ENCODE measurements around the gene HPRT1.
"Not testable (repeated sequence)": the region's sequence is repeated elsewhere in the genome, so short reads cannot be mapped to it uniquely, and the experiment has no call there.

Gene HPRT1, protein sequence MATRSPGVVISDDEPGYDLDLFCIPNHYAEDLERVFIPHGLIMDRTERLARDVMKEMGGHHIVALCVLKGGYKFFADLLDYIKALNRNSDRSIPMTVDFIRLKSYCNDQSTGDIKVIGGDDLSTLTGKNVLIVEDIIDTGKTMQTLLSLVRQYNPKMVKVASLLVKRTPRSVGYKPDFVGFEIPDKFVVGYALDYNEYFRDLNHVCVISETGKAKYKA

DNA sequence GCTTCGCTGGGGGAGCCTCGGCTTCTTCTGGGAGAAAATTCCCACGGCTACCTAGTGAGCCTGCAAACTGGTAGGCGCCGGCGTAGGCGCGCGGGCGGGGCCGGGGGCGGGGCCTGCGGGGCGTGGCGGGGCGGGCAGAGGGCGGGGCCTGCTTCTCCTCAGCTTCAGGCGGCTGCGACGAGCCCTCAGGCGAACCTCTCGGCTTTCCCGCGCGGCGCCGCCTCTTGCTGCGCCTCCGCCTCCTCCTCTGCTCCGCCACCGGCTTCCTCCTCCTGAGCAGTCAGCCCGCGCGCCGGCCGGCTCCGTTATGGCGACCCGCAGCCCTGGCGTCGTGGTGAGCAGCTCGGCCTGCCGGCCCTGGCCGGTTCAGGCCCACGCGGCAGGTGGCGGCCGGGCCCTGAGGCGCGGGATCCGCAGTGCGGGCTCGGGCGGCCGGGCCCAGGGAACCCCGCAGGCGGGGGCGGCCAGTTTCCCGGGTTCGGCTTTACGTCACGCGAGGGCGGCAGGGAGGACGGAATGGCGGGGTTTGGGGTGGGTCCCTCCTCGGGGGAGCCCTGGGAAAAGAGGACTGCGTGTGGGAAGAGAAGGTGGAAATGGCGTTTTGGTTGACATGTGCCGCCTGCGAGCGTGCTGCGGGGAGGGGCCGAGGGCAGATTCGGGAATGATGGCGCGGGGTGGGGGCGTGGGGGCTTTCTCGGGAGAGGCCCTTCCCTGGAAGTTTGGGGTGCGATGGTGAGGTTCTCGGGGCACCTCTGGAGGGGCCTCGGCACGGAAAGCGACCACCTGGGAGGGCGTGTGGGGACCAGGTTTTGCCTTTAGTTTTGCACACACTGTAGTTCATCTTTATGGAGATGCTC lies at the start of gene HPRT1:
Gene HPRT1 (plus strand): TSS at position 161 of the 857 bp plus-strand sequence. CDS start 147 bp downstream, at position 308.
- peak; percentile 70 to 72 for DNase-seq

DNA sequence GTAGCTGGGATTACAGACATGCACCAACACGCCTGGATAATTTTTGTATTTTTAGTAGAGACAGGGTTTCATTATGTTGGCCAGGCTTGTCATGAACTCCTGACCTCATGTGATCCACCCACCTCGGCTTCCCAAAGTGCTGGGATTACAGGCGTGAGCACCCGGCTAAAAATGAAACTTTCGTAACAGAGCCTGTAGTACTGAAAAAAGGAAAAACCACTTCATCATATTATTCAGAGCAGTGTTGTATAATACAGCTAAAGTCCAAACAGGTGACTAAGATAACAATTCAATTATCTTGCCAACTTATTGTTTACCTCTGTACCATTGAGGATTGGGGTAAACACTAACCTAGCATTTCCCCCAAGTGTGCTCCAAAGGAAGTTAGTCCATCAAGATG lies 43.9 kb upstream of the HPRT1 start:
- DNase-seq: no peak

DNA sequence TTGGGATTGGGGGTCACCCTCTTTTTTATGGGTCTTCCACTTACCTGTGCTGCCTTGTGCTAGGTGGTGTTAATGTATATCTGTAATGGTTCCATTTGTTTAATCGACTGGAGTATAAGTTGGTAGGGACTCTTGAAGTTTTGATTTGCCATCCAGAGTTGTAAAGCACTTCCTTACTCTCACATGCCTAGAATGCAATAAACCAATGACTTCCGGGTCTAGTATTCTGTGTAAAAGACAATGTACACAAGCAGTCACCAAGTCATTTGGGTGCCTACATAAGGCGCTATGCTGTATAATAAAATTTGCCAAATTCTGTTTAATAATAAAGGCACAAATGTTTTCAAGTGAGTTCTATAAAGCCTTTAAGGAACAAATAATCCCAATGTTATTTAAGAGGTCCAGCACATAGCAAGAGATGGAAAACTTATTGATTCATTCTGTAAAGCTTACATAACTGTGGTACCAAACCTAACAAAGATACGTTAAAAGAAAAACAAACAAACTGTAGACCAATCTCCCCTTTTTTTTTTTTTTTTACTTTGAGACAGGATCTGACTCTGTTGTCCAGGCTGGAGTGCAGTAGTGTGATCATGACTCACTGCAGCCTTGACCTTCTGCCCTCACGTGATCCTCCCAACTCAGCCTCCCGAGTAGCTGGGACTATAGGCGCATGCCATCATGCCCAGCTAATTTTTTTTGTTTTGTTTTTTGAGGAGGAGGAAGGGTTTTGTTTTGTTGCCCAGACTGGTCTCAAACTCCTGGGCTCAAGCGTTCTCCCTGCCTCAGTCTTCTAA lies 41.5 kb upstream of the HPRT1 start:
- DNase-seq: no peak

DNA sequence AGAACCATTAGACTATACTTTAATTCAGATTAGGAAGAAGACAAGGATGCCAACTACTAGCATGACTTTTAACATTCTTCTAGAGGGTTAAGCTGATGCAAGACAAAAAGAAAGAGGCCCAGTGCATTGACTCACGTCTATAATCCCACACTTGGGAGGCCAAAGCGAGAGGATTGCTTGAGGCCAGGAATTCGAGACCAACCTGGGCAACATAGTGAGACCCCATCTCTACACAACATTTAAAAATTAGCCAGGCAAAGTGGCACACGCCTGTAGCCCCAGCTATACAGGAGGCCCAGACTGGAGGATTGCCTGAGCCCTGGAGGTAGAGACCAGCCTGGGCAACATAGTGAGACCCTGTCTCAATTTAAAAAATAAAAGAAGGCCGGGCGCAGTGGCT lies 40.2 kb upstream of the HPRT1 start:
- DNase-seq: no peak

DNA sequence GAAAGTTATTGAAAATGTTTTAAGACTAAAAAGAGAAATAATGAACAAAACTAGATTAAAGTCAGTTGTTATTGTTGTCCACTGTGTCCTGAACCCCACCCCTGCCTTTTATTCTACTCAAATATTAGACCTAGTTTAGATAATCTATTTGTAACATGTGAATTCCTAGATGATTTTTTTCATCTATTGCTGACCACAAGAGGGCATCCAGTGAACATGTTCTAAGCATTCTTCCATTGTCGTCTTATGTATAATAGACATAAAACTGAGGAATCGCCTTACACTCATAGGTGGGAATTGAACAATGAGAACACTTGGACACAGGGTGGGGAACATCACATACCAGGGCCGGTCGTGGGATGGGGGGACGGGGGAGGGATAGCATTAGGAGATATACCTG lies 36.4 kb upstream of the HPRT1 start:
- DNase-seq: no peak

DNA sequence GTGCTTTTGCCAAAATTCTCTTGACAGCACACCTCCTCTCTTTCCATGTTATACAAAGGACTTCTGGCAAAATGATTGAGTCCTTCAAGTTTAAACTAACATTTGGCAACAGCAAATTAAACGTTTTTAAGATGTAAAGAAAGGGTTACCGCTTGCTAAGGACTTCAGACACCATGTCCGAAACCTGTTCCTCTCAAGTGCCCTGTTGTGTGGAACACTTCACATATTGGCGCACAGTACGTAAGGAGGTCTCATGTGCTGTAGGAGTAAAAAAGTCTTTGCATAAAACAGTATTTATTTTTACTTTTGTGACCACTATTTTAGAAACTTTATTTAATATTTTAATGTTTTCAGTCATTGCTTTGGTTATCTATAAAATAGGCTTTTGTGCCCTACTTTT lies 33.7 kb upstream of the HPRT1 start:
- DNase-seq: no peak

DNA sequence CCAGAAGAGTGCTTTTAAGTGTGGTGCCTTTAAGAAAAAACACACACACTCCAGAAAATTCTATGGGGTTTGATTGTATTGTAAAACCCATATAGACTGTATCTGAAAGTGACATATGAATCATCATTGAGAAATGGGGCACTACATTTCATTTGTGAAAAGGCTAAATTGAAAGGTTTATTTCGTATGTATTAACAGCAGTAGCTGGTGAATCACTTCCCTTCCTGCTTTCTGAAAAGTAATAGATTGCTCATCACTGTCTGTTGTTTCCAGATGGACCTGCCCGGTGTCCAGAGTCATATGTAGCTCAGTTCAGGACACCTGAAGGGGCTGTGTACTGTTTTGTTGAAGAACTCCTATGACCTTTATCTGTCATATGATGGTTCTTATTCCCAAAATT lies 28.1 kb upstream of the HPRT1 start:
- no peak for DNase-seq

DNA sequence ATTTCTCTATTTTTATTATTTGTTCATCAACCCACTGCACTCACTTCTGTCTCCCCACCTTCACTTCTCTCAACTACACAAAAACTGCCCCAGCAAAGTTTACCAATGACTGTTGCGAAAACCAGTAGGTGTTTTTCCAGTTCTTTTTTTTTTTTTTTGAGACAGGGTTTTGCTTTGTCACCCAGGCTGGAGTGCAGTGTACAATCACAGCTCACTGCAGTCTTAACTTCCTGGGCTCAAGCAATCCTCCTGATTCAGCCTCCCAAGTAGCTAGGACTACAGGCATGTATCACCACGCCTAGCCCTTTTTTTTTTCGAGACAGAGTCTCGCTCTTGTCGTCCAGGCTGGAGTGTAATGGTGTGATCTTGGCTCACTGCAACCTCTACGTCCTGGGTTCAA lies 24.1 kb upstream of the HPRT1 start:
- DNase-seq: no peak

DNA sequence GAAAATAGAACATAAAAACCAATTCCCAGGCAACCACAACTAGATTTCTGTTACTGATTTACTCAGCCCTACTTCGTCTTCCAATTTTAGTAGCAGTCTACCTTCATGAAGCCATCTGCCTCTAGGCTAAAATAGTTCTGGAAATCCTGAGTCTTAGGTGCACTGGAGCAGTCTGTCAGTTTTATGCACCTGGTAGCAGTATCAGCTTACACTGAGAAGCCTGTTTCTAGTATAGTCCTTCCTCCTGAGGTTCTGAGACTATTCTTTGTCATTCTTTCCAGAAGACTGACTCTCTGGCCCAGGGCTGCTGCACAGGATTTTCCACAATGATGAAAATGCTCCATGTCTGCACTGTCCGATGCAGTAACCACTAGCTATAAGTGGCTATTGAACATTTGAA lies 16.9 kb upstream of the HPRT1 start:
- DNase-seq: no peak

DNA sequence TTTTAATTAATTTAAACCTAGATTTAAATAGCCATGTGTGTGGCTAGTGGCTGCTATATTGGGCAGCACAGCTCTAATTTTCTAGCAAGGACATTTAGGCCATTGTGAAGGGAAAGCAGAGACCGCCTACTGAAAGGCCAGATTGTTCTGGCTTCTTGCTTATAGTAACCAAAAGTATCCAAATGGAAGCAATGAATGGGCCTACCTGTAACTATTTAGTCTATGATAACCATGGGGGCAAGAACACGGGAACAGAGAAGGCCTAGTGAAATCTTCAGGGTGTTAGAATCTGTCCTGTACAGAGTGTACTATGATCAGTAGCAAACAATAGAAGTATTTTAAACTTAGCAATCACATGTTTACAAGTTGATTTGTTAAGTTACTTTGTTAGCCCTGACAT lies 16.5 kb upstream of the HPRT1 start:
- no peak for DNase-seq

DNA sequence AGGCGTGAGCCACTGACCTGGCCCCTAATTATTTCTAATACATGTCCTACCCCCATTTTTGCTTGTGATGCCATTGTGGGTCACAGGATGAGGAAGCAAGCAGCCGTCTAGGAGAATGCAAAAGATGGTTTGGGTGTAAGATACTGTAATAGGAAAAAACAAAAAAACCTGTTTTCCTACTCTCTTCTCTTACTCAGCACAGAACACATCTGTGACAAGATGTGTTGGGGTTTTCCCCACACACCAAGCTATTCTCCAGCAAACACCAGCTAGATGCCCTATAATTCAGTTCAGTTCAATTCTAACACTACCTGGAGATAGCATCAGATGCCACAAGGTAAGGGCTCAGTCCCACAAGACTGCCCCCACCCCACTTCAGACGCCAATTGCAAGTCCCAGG lies 15.3 kb upstream of the HPRT1 start:
- DNase-seq: no peak

DNA sequence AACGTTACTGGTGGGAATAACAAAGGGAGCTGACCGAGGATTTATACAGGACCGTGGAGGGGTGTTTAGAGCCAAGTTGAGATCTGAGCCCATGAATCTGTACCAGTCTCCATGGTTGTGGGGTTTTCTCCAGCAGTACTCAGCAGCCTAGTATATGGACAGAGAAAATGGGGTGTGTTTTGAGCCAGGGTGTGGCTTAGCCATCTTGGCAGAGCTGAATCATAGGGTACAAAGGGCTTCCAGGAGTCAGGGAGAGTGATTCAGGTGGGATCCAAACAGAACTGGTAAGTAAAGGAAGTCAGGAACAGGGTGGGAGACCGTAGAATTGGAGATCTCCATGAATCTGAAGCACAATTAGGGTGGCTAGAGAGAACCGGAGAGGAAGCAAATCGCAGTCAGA lies 7.4 kb upstream of the HPRT1 start:
- DNase-seq: no peak

DNA sequence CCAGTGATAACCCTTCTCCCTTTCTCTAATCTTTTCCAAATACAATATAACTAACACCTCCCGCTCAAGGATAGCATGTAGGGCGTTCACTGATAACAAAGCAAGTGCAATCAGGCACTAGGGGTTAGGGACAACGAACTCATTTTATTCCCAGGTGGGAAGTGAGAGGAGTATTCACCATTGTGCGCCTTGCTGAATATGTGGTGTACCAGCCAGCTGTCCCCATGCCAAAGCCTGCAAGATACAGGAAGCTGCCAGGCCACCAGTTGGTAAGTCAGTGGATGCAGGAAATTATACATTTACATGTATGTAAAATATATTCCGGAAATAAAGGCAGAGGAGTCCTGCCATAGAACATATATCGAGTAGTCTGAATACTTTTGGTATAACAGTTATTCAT lies 6.3 kb upstream of the HPRT1 start:
- DNase-seq: no peak

DNA sequence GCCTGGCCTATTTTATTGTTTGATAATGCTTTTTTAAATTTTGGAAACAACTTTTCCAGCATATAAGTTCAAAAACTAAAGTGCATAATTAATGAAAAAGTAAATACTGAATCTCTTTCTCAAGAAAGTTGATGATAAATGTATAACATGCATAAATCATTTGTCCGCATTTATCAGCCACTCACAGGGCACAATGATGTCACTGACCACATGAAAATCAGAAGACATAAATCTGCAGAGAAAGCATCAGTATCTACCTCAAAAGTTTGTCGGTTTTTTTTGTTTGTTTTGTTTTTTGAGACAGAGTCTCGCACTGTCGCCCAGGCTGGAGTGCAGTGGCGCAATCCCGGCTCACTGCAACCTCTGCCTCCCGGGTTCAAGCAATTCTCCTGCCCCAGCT lies 5.5 kb upstream of the HPRT1 start:
- DNase-seq: no peak

DNA sequence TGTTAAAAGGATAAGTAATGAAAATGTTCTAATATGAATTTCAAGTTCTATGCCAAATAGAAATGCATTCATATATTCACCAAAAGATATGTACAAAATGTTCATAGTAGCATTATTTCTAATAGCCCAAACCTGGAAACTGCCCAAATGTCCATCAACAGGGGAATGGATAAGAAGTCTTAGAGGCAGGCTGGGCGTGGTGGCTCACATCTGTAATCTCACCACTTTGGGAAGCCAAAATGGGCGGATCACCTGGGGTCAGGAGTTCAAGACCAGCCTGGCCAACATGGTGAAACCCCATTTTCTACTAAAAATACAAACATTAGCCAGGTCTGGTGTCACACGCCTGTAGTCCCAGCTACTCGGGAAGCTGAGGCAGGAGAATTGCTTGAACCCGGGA lies 2.3 kb upstream of the HPRT1 start:
- DNase-seq: no peak

DNA sequence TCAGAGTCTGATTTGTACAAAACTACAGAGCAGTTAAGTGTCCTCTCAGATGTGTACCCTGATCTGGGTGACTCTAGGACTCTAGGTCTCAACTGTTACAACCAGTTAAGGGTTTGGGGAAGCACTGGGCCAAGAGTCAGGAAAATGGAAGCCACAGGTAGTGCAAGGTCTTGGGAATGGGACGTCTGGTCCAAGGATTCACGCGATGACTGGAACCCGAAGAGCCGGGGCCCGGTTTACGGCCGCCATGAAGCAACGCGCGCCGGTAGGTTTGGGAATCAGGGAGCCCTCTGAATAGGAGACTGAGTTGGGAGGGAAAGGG lies 321 bp upstream of the HPRT1 start:
- DNase-seq: no peak

DNA sequence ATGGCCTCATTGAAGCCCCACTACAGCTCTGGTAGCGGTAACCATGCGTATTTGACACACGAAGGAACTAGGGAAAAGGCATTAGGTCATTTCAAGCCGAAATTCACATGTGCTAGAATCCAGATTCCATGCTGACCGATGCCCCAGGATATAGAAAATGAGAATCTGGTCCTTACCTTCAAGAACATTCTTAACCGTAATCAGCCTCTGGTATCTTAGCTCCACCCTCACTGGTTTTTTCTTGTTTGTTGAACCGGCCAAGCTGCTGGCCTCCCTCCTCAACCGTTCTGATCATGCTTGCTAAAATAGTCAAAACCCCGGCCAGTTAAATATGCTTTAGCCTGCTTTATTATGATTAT lies 876 bp downstream of the HPRT1 start:
- peak in 1 of 2 experiments; percentile 0 for DNase-seq

DNA sequence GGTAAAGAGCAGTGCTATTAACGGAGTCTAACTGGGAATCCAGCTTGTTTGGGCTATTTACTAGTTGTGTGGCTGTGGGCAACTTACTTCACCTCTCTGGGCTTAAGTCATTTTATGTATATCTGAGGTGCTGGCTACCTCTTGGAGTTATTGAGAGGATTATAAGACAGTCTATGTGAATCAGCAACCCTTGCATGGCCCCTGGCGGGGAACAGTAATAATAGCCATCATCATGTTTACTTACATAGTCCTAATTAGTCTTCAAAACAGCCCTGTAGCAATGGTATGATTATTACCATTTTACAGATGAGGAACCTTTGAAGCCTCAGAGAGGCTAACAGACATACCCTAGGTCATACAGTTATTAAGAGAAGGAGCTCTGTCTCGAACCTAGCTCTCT lies 1.5 kb downstream of the HPRT1 start:
- DNase-seq: no peak

DNA sequence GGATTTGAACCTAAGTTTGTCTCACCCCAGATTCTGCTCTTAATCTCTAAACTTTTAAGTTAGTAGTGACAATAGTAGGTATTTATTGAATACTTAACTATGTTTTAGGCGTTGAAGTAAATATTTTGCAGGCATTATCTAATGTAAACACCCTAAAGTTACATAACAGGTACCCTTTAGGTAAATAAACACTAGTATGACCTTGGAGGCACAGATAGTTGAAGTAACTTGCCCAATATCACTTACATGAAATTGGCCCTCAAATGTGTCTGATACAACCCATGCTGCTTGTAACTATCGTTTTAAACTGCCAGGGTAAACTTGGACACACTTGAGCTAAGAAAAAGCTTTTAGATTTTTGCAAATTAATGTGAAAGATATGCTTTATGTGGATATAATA lies 3.0 kb downstream of the HPRT1 start:
- no peak for DNase-seq

DNA sequence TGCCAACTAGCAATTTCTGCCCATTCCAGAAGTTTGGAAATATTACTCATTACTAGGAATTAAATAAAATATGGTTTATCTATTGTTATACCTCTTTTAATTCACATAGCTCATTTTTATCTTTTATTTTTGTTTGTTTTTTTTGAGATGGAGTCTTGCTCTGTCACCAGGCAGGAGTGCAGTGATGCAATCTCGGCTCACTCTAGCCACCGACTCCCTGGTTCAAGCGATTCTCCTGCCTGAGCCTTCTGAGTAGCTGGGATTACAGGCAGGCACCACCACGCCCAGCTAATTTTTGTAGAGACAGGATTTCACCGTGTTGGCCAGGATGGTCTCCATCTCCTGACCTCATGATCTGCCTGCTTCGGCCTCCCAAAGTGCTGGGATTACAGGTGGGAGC lies 4.5 kb downstream of the HPRT1 start:
- DNase-seq: not testable (repeated sequence)

DNA sequence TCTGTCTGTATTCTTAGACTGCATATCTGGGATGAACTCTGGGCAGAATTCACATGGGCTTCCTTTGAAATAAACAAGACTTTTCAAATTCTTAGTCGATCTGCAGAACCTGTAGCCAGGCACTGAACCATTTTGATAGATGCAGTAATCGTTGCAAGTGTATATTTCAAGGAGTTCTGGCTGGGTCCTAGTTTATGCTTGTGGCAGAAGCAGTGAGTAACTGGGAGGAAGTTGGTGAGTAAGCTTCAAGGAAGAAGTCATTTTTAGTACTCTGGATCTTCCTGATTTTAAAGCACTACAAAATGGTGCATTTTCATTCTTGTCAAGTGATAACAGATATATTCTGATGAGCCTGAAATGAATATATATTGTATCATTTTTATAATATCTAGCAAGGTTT lies 9.5 kb downstream of the HPRT1 start:
- DNase-seq: no peak

DNA sequence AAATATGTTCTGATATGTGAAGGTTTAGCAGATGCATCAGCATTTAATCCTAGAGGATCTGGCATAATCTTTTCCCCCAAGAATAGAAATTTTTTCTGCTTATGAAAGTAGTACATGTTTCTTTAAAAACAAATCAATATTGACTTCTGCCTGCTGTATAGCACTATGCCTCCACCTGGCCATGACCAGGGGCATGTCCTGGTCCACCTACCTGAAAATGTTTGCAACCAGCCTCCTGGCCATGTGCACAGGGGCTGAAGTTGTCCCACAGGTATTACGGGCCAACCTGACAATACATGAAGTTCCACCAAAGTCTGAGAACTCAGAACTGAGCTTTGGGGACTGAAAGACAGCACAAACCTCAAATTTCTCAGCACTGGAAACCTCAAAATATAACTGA lies 10.0 kb downstream of the HPRT1 start:
- no peak for DNase-seq

DNA sequence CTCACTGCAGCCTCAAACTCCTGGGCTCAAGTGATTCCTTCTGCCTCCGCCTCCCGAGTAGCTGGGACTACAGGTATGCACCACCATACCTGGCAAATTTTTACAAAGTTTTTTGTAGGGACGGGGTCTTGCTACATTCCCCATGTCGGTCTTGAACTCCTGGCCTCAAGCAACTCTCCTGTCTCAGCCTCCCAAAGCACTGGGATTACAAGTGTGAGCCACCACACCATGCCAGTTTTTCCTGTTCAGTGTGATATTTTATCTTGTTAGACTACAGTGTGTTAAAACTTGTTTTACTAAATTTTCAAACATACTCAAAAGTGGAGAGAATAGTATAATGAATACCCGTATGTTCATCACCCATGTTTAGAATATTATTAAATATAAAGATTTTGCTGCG lies 12.1 kb downstream of the HPRT1 start:
- DNase-seq: no peak

DNA sequence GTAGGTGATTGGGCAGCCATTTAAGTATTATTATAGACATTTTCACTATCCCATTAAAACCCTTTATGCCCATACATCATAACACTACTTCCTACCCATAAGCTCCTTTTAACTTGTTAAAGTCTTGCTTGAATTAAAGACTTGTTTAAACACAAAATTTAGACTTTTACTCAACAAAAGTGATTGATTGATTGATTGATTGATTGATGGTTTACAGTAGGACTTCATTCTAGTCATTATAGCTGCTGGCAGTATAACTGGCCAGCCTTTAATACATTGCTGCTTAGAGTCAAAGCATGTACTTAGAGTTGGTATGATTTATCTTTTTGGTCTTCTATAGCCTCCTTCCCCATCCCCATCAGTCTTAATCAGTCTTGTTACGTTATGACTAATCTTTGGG lies 16.3 kb downstream of the HPRT1 start:
- no peak for DNase-seq

Measured in activated CD4-positive, alpha-beta T cell treated with anti-CD3 and anti-CD28 coated beads, Interleukin-2, amount 50 U/mL, for 4 hours (primary cell).